PFSK-1 (cell line): ENCODE data around the gene BOD1L2.

ENCODE experiments used
- FOXP2 ChIP-seq: optimal IDR thresholded peaks from 2 replicates; pipeline ENCODE3; 2011; ENCODE audit warnings: borderline replicate concordance, control low read depth, inconsistent platforms; ENCODE audit not compliant: insufficient read depth; ENCODE audit errors: extremely low read length, extremely low read depth
- POLR2AphosphoS5 ChIP-seq: IDR thresholded peaks from 2 replicates; pipeline ENCODE4 v1.6.1; 2012; ENCODE audit warnings: low read depth, mild to moderate bottlenecking, control low read depth, low read length, moderate library complexity
- SIN3A ChIP-seq: IDR thresholded peaks from 2 replicates; pipeline ENCODE4 v1.6.1; 2012; ENCODE audit warnings: mild to moderate bottlenecking, low read length, moderate library complexity, borderline replicate concordance; ENCODE audit not compliant: insufficient read depth
- TAF1 ChIP-seq: IDR thresholded peaks from 2 replicates; pipeline ENCODE4 v1.6.1; 2012; ENCODE audit warnings: low read length, control low read depth, borderline replicate concordance; ENCODE audit not compliant: insufficient read depth
- TF ChIP-seq, protein P1 (sequence below), 2 experiments: IDR thresholded peaks; 2 replicates each; pipeline versions ENCODE4 v1.6.1 to v1.8.0; 2011 to 2012; ENCODE audit warnings: low read depth in 2 of 2, low read length in 2 of 2, control low read depth in 1 of 2, inconsistent platforms in 1 of 2, mild to moderate bottlenecking in 1 of 2, moderate library complexity in 1 of 2; ENCODE audit not compliant: insufficient read depth in 1 of 2

The BOD1L2 gene

DNA sequence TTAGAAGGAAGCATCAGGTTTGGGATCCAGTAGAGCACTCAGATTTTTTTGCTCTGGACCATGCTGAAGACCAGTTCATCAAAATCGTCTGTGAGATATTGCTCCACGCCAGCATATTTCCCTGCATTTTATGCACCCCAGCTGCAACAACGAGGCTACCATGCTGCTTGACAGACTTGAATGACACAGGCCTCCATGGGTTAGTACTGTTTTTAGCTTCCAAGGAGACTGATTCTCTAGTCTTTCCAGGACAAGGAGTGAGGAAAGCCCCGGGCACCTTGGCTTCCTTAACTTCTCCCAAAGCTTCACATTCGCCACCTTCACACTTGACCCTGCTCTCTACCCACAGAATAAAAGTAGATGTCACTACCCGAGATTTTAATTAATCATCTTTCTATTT lies 17.5 kb downstream of the BOD1L2 start:
- TF ChIP-seq SIN3A (no peak), FOXP2 (no peak), POLR2AphosphoS5 (no peak), TAF1 (no peak)
- TF ChIP-seq, protein P1, sequence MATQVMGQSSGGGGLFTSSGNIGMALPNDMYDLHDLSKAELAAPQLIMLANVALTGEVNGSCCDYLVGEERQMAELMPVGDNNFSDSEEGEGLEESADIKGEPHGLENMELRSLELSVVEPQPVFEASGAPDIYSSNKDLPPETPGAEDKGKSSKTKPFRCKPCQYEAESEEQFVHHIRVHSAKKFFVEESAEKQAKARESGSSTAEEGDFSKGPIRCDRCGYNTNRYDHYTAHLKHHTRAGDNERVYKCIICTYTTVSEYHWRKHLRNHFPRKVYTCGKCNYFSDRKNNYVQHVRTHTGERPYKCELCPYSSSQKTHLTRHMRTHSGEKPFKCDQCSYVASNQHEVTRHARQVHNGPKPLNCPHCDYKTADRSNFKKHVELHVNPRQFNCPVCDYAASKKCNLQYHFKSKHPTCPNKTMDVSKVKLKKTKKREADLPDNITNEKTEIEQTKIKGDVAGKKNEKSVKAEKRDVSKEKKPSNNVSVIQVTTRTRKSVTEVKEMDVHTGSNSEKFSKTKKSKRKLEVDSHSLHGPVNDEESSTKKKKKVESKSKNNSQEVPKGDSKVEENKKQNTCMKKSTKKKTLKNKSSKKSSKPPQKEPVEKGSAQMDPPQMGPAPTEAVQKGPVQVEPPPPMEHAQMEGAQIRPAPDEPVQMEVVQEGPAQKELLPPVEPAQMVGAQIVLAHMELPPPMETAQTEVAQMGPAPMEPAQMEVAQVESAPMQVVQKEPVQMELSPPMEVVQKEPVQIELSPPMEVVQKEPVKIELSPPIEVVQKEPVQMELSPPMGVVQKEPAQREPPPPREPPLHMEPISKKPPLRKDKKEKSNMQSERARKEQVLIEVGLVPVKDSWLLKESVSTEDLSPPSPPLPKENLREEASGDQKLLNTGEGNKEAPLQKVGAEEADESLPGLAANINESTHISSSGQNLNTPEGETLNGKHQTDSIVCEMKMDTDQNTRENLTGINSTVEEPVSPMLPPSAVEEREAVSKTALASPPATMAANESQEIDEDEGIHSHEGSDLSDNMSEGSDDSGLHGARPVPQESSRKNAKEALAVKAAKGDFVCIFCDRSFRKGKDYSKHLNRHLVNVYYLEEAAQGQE (IDR thresholded peaks at IDR 0.05; ENCODE audit: insufficient read depth in 1 of 2, low read depth in 2 of 2, low read length in 2 of 2) = no peak

- TF ChIP-seq SIN3A (no peak), FOXP2 (no peak), POLR2AphosphoS5 (no peak), TAF1 (no peak)
- TF ChIP-seq, protein P1 (IDR thresholded peaks at IDR 0.05; ENCODE audit: insufficient read depth in 1 of 2, low read depth in 2 of 2, low read length in 2 of 2) = no peak
These were observed 20.9 kb downstream of the BOD1L2 start for GRCh38 chr18:57167617-57168308.

DNA sequence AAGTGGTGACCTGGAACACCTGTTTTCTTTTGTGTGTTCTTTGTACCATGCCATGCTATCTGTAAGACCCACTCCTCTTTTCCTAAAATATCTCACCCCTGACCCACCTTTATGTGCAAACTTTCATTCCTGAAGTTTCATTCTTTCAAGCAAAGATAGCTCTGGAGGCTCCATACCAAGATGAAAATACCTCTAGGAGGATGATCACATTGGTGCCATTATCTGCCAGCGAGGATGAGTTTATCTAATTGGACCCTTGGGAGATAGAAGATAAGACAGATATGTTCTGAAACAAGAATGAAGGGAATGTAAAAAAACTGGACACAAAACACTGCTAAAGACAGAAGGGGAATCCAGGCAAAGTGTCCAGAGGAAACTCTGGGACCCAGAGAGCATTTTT lies 24.1 kb downstream of the BOD1L2 start:
- TF ChIP-seq, protein P1 (IDR thresholded peaks at IDR 0.05; ENCODE audit: insufficient read depth in 1 of 2, low read depth in 2 of 2, low read length in 2 of 2) = no peak
- no peak for TF ChIP-seq FOXP2
- TF ChIP-seq TAF1 = no peak
- no peak for TF ChIP-seq POLR2AphosphoS5
- TF ChIP-seq SIN3A = no peak

- TF ChIP-seq TAF1 = no peak
- no peak for TF ChIP-seq FOXP2
These were observed 28.6 kb downstream of the BOD1L2 start for GRCh38 chr18:57175532-57175931.

- TF ChIP-seq, protein P1 (IDR thresholded peaks at IDR 0.05; ENCODE audit: insufficient read depth in 1 of 2, low read depth in 2 of 2, low read length in 2 of 2) = no peak
- TF ChIP-seq POLR2AphosphoS5 (no peak), FOXP2 (no peak), TAF1 (no peak), SIN3A (no peak)
These were observed 38.5 kb downstream of the BOD1L2 start for GRCh38 chr18:57185434-57185833.
